Measurements from ENCODE around the gene IL13RA2. TPM values are rescaled to one million over a fixed set of nuclear protein-coding genes. Genes with fewer than 3 reads are reported as not detected.
A peak's percentile ranks its signal among the peaks of the same experiment; 100 is the strongest.

IL13RA2 gene
- total and polyA plus RNA-seq, 11 donors: 0.11 to 0.68 (median 0.31) TPM; not detected in 7

DNA sequence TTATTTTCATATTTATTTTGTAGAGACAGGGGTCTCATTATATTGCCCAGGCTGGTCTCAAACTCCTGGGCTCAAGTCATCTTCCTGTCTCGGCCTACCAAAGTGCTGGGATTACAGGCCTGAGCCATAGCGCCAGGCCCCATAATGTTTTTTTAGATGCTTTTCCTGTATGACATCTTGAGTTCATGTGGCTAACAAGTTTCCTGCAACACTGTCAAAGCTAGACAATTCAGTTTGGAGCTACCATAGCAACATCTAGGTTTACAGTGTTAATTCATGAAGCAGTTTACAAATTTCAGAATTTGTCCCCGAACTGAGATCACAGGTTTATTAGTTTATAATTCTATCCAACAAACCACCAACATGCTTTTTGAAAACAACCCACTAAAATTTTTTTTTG, 6.4 kb upstream of the IL13RA2 start:
- no peak for DNase-seq
- 74 to 83% (median 80%) methylated on average over 3 of the region's 3 CpGs for WGBS, 4 donors
- intact Hi-C loops (cut with DNase I): no loop called here

DNA sequence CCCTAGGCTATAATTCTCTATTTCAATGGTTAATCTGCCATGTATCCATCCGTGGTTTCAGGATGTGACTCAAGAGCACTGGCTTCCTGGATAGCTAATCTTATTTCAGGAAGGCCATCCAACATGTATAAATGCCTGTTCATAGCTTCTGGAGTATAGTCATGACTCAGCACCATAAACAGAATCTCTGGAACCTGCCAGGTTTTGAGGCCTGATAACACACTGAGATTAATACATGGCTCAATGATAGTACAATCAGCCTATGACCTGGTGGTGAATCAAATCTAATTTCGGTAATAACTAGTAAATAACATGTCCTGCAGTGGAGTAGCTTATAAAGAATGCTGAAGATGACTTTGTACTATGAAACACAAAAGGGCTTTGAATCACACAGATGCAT, 5.7 kb upstream of the IL13RA2 start:
- H3K4me3 ChIP-seq: no peak overlapping the region
- peaks cover 0 to 22% (median 0%) of the 10 kb centered on the region in 9 donors for H3K27me3 ChIP-seq
- peak in 3 of 4 donors; percentile 34 to 65 (median 46) for ATAC-seq
- WGBS, 4 donors: 22 to 42% (median 30%) methylated on average over 2 of the region's 2 CpGs
- H3K9me3 ChIP-seq: no peaks in the 10 kb centered on the region
- H3K27ac ChIP-seq: no peak overlapping the region
- DNase-seq: no peak
- no peaks in the 10 kb centered on the region for H3K36me3 ChIP-seq
- no peak for TF ChIP-seq POLR2A (IDR thresholded peaks at IDR 0.05)
- TF ChIP-seq, protein P1, sequence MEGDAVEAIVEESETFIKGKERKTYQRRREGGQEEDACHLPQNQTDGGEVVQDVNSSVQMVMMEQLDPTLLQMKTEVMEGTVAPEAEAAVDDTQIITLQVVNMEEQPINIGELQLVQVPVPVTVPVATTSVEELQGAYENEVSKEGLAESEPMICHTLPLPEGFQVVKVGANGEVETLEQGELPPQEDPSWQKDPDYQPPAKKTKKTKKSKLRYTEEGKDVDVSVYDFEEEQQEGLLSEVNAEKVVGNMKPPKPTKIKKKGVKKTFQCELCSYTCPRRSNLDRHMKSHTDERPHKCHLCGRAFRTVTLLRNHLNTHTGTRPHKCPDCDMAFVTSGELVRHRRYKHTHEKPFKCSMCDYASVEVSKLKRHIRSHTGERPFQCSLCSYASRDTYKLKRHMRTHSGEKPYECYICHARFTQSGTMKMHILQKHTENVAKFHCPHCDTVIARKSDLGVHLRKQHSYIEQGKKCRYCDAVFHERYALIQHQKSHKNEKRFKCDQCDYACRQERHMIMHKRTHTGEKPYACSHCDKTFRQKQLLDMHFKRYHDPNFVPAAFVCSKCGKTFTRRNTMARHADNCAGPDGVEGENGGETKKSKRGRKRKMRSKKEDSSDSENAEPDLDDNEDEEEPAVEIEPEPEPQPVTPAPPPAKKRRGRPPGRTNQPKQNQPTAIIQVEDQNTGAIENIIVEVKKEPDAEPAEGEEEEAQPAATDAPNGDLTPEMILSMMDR (IDR thresholded peaks at IDR 0.05): no peak
- peaks cover 0 to 10% (median 0%) of the 10 kb centered on the region in 12 donors for H3K4me1 ChIP-seq
- intact Hi-C loops (cut with DNase I): no loop called here

More for the DNA sequence above, 6.4 kb upstream of the IL13RA2 start:
- peaks cover 0 to 17% (median 0%) of the 10 kb centered on the region in 9 donors for H3K27me3 ChIP-seq
- H3K9me3 ChIP-seq: no peaks in the 10 kb centered on the region
- no peak overlapping the region for H3K4me3 ChIP-seq
- H3K27ac ChIP-seq: no peak overlapping the region
- TF ChIP-seq, protein P1 (IDR thresholded peaks at IDR 0.05): no peak
- TF ChIP-seq POLR2A (IDR thresholded peaks at IDR 0.05): no peak
- H3K36me3 ChIP-seq: no peaks in the 10 kb centered on the region
- H3K4me1 ChIP-seq: peaks cover 0 to 10% (median 0%) of the 10 kb centered on the region in 12 donors
- no peak for ATAC-seq

DNA sequence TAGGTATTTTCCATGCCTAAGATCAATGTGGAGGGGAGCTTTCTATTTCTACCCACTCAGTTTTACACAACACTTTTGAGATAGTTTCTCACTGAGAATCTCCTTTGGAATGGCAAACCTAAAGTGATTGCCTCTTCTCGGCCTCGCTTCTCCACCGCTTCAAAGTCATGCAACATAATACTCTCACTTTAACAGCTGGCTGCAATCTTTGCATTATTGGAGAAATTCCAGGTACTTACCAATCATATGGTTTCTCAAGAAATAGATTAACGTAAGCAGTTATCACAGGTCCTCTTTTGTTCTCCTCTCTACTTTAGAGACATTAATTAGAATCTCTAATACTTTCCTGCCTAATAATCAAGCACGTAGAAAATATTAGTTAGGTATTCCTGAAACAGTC, 3.7 kb upstream of the IL13RA2 start:
- intact Hi-C loops (cut with DNase I): no loop called here
- TF ChIP-seq, protein P1 (IDR thresholded peaks at IDR 0.05): no peak
- H3K4me1 ChIP-seq: peaks cover 0 to 10% (median 0%) of the 10 kb centered on the region in 12 donors
- no peak overlapping the region for H3K4me3 ChIP-seq
- WGBS, 4 donors: 78 to 86% (median 81%) methylated on average over 5 of the region's 5 CpGs
- H3K27ac ChIP-seq: no peak overlapping the region
- peaks cover 0 to 16% (median 0%) of the 10 kb centered on the region in 9 donors for H3K27me3 ChIP-seq
- H3K9me3 ChIP-seq: no peaks in the 10 kb centered on the region
- no peaks in the 10 kb centered on the region for H3K36me3 ChIP-seq
- no peak for ATAC-seq
- no peak for DNase-seq

DNA sequence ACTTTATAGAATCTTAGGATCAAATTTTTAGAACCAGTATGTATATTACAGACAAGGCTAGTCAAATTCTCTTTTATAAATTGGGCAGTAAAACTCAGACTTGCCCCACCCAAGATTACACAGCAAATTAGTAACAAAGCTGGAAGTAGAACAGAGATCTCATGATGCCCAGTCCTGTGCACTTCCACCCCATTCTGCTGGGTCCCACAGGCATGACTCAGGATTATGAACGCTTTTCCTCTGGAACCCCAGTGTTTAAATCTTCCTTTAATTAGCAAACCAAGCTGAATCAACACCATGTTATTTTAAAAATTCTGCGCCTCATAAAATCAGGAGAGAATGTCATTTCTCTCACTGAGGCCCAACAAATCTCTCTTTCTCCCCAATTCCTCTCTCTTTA, 1.5 kb upstream of the IL13RA2 start:
- 75 to 95% (median 86%) methylated on average over 2 of the region's 2 CpGs for WGBS, 4 donors
- no peak for TF ChIP-seq POLR2A (IDR thresholded peaks at IDR 0.05)
- TF ChIP-seq, protein P1 (IDR thresholded peaks at IDR 0.05): no peak
- ATAC-seq (no peak), DNase-seq (no peak)
- H3K36me3 ChIP-seq: no peaks in the 10 kb centered on the region
- peaks cover 0 to 18% (median 0%) of the 10 kb centered on the region in 9 donors for H3K27me3 ChIP-seq
- intact Hi-C loops (cut with DNase I): no loop called here
- H3K9me3 ChIP-seq: no peaks in the 10 kb centered on the region
- H3K27ac ChIP-seq: no peak overlapping the region
- H3K4me1 ChIP-seq: peaks cover 0 to 10% (median 0%) of the 10 kb centered on the region in 12 donors
- no peak overlapping the region for H3K4me3 ChIP-seq
